CD4-positive, alpha-beta memory T cell (primary cell): ENCODE results near the gene NKAIN4. TPM values are rescaled to one million over a fixed set of nuclear protein-coding genes. Genes with fewer than 3 reads are reported as not detected.

Experiments used
- CTCF ChIA-PET: fragments of 350-600 bp; sonication (Branson Sonifier 250); formaldehyde crosslinking; loops from one replicate; lab custom pipeline; 2021; ENCODE audit warnings: inconsistent platforms; ENCODE audit not compliant: partially characterized antibody; lab: Charles Lee
- POLR2A ChIA-PET: fragments of 350-600 bp; sonication (Branson Sonifier 250); formaldehyde crosslinking; loops from one replicate; lab custom pipeline; 2021; ENCODE audit not compliant: partially characterized antibody; lab: Charles Lee
- DNase-seq, 5 donors: peaks; one replicate each; pipeline versions ENCODE4 v3.0.0 to v3.0.0-alpha.2; 2020 to 2022; ENCODE audit warnings: mixed read lengths in 1 of 5
- H3K27ac ChIP-seq: one replicate; pipeline ENCODE4 v1.7.0; 2013; ENCODE audit warnings: low read depth, low read length
- H3K27me3 ChIP-seq: 2 replicates; pipeline ENCODE4 v1.7.0; 2013; ENCODE audit warnings: mild to moderate bottlenecking, low read length, moderate library complexity; ENCODE audit not compliant: insufficient read depth
- H3K36me3 ChIP-seq: 2 replicates; pipeline ENCODE4 v1.7.0; 2013; ENCODE audit warnings: mild to moderate bottlenecking, low read length, moderate library complexity; ENCODE audit not compliant: insufficient read depth
- H3K4me1 ChIP-seq: 2 replicates; pipeline ENCODE4 v1.7.0; 2013; ENCODE audit warnings: mild to moderate bottlenecking, low read length, moderate library complexity; ENCODE audit not compliant: insufficient read depth
- H3K4me3 ChIP-seq, 2 donors: one replicate each; pipeline ENCODE4 v1.7.0; 2013; ENCODE audit warnings: low read length in 2 of 2, mild to moderate bottlenecking in 1 of 2
- H3K9me3 ChIP-seq, 2 donors: one replicate each; pipeline ENCODE4 v1.7.0; 2013; ENCODE audit warnings: low read length in 2 of 2, control low read depth in 1 of 2; ENCODE audit not compliant: control insufficient read depth in 1 of 2
- H3K27ac Mint-ChIP-seq, 7 donors: one replicate each; pipeline ENCODE4 v1.8.0; 2020 to 2021; ENCODE audit warnings: mixed read lengths in 7 of 7, mild to moderate bottlenecking in 6 of 7, inconsistent platforms in 3 of 7, moderate library complexity in 3 of 7
- H3K27me3 Mint-ChIP-seq, 2 donors: one replicate each; pipeline ENCODE4 v1.8.0; 2020 to 2021; ENCODE audit warnings: mixed read lengths in 2 of 2
- H3K36me3 Mint-ChIP-seq, 2 donors: one replicate each; pipeline ENCODE4 v1.8.0; 2020 to 2021; ENCODE audit warnings: mixed read lengths in 2 of 2, inconsistent platforms in 1 of 2, mild to moderate bottlenecking in 1 of 2
- H3K4me1 Mint-ChIP-seq, 4 donors: one replicate each; pipeline ENCODE4 v1.8.0; 2020 to 2021; ENCODE audit warnings: mixed read lengths in 4 of 4, mild to moderate bottlenecking in 1 of 4
- H3K4me3 Mint-ChIP-seq, 8 donors: one replicate each; pipeline ENCODE4 v1.8.0; 2020 to 2021; ENCODE audit warnings: mixed read lengths in 8 of 8, mild to moderate bottlenecking in 7 of 8, moderate library complexity in 6 of 8, inconsistent platforms in 3 of 8
- H3K9me3 Mint-ChIP-seq, 8 donors: one replicate each; pipeline ENCODE4 v1.8.0; 2020 to 2021; ENCODE audit warnings: mixed read lengths in 8 of 8, mild to moderate bottlenecking in 5 of 8, inconsistent platforms in 3 of 8, moderate library complexity in 1 of 8
- intact Hi-C: fragments of 100-400 bp; cut with micrococcal nuclease; formaldehyde crosslinking; loops from one replicate; pipeline ENCODE4 v1.15.1; 2023
- polyA plus RNA-seq, 2 donors: library from polyadenylated mRNA; unstranded; fragments of 300-500 nt; fragmentation: Illumina TruSeq; gene quantifications; one replicate each; pipeline ENCODE4 v1.2.3, GENCODE V29; 2021
- total RNA-seq, 2 experiments: library from RNA; stranded (reverse); gene quantifications; one replicate each; pipeline ENCODE4 v1.2.3, GENCODE V29; 2021

NKAIN4 gene
- total and polyA plus RNA-seq, 4 experiments from 2014 or later = not detected

DNA sequence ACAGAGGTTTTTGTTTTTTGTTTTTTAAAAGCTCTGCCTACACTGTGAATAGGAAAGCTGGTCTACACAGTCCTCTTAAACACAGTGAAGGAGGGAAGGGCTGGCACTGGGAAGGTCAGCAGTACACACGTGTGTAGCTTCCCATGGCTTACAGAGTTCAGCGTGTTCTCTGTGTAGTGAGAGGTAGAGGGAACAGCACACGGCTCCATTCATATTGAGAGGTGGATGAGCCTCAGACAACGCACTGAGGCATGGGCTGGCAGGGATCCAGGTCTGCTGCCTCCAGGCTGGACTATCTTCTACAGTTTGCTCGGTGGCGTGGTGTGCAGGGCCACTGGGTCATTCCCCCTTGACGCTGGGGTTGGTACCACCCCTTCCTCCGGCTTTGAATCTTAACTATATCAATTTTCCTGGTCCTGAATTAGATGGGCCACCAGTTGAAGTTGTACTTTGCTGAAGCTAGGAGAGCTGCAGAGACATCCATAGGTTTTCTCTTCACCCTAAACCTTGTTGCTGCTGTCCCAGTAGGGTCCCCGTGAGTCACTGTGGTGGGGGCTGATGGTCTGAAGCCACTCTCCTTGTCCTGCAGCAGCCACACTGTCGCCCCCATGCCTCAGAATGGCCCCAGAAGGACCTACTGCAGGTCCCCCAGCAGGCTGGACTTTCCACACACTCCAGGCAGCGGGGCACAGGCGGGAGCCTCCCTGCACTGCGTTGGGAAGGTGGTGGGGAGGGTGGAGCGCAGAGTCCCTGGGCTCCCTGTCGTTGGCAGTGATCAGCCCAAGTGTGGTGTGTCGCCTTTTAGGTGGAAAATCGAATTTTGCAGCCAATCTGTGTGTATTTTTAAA, 20.3 kb upstream of the NKAIN4 start:
- H3K27me3 Mint-ChIP-seq = no peaks in the 10 kb centered on the region
- peaks cover 30% of the 10 kb centered on the region for H3K4me1 ChIP-seq
- H3K27me3 ChIP-seq = no peaks in the 10 kb centered on the region
- peaks cover 39% of the 10 kb centered on the region for H3K36me3 ChIP-seq
- no peak overlapping the region for H3K27ac ChIP-seq
- H3K9me3 ChIP-seq = no peaks in the 10 kb centered on the region
- H3K4me1 Mint-ChIP-seq = peaks cover 16 to 41% (median 24%) of the 10 kb centered on the region in 4 donors
- no peak for DNase-seq
- no peaks in the 10 kb centered on the region for H3K9me3 Mint-ChIP-seq
- H3K36me3 Mint-ChIP-seq = peaks cover 0 to 38% of the 10 kb centered on the region in 2 donors
- no peak overlapping the region for H3K4me3 ChIP-seq
- H3K4me3 Mint-ChIP-seq = peak overlapping the region; percentile 26 to 76 (median 58)
- CTCF ChIA-PET = no interaction called here
- peak overlapping the region in 3 of 7 donors; percentile 29 to 70 (median 60) for H3K27ac Mint-ChIP-seq
- POLR2A ChIA-PET = no interaction called here
- intact Hi-C loops = no loop called here

DNA sequence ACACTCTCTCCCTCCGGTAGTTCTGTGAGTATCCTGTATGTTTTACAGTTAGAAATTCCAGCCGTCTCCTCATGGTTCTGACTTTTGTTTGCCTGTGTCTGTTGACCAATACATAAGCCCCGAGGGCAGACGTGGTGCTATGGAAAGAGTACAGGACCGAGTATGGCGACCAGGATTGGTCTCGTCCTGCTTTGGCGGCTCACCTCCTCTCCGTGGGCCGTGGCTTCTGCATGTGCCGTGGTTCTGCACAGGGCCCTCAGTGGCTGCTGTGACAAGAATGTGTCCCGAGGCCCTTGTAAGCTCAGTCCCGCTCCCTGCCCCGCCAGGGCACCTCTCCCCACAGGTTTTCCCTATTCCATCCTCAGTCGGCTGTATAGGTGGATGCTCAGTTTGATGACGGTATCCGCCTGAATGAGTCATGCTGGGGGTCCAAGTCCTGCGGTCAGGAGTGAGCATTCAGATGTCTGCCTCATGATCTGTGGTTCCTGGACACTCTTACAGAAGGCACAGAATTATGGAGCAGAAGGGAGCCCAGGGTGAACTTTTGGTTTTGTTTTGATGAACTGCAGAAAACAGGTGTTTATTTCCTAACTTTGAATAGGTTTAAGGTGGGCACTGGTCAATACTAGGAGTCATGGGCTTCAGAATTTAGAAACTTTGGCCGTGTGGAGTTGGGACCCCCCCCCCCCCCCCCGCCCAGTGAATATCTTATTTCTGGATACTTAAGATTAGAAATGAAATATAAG, 19.5 kb upstream of the NKAIN4 start:
- no peak for DNase-seq
- Histone ChIP-seq H3K4me1 (peaks cover 30% of the 10 kb centered on the region), H3K9me3 (no peaks in the 10 kb centered on the region), H3K4me3 (peak overlapping the region; percentile 68 to 84), H3K36me3 (peaks cover 31% of the 10 kb centered on the region), H3K27me3 (no peaks in the 10 kb centered on the region), H3K27ac (peak overlapping the region; percentile 76)
- Mint-ChIP-seq H3K27me3 (no peaks in the 10 kb centered on the region), H3K27ac (peak overlapping the region; percentile 85 to 94 (median 92)), H3K9me3 (no peaks in the 10 kb centered on the region), H3K36me3 (peaks cover 0 to 31% of the 10 kb centered on the region in 2 donors), H3K4me3 (peak overlapping the region; percentile 86 to 92 (median 90)), H3K4me1 (peaks cover 16 to 41% (median 24%) of the 10 kb centered on the region in 4 donors)
- intact Hi-C loops = no loop called here
- ChIA-PET POLR2A (interaction anchor here (0.9 to 1.9 kb wide), 5 partner anchors 10 to 480 kb away, joined by 5 to 15 read pairs (median 6); partner anchors contain the start of gene YTHDF1), CTCF (no interaction called here)

DNA sequence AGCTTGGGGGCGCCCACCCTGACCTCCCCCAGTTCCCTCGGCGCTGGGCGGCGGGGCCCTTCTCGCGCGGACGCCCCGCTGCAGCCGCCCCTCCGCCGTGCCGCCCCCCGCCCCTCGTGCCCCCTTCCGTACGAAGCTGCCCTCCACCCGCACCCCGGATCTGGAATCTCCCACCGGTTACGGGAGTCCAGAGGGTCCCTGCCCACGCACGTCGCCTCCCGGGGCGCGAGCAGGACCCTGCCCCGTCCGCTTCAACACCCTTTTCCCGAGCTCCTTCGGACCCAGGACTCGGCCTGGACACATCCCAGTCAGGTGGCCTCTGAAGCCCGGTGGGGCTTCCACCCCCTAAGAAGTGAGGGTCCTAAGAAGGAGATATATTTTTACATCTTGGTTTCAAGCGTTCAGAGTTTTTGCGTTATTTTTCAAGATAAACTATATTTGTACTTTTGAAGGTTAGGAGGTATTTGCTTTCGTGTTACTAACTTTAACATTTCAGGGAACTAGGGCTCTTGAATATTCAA, 18.9 kb upstream of the NKAIN4 start:
- H3K36me3 Mint-ChIP-seq = peaks cover 0 to 26% of the 10 kb centered on the region in 2 donors
- Histone ChIP-seq H3K27ac (peak overlapping the region; percentile 76), H3K4me1 (peaks cover 30% of the 10 kb centered on the region), H3K9me3 (no peaks in the 10 kb centered on the region), H3K27me3 (no peaks in the 10 kb centered on the region), H3K36me3 (peaks cover 25% of the 10 kb centered on the region), H3K4me3 (peak overlapping the region; percentile 68 to 84)
- intact Hi-C loops = no loop called here
- ChIA-PET CTCF (interaction anchor here (0.7 to 3.3 kb wide), 2 partner anchors 49 to 110 kb away, joined by 4 to 22 read pairs; no protein-coding TSS in a partner anchor), POLR2A (interaction anchor here (0.8 to 1.9 kb wide), 9 partner anchors 8 to 886 kb away, joined by 3 to 15 read pairs (median 5); partner anchors contain the start of genes RPS21 and YTHDF1)
- no peaks in the 10 kb centered on the region for H3K27me3 Mint-ChIP-seq
- peak overlapping the region; percentile 86 to 92 (median 90) for H3K4me3 Mint-ChIP-seq
- no peak for DNase-seq
- peak overlapping the region; percentile 85 to 94 (median 92) for H3K27ac Mint-ChIP-seq
- peaks cover 16 to 41% (median 24%) of the 10 kb centered on the region in 4 donors for H3K4me1 Mint-ChIP-seq
- H3K9me3 Mint-ChIP-seq = no peaks in the 10 kb centered on the region

DNA sequence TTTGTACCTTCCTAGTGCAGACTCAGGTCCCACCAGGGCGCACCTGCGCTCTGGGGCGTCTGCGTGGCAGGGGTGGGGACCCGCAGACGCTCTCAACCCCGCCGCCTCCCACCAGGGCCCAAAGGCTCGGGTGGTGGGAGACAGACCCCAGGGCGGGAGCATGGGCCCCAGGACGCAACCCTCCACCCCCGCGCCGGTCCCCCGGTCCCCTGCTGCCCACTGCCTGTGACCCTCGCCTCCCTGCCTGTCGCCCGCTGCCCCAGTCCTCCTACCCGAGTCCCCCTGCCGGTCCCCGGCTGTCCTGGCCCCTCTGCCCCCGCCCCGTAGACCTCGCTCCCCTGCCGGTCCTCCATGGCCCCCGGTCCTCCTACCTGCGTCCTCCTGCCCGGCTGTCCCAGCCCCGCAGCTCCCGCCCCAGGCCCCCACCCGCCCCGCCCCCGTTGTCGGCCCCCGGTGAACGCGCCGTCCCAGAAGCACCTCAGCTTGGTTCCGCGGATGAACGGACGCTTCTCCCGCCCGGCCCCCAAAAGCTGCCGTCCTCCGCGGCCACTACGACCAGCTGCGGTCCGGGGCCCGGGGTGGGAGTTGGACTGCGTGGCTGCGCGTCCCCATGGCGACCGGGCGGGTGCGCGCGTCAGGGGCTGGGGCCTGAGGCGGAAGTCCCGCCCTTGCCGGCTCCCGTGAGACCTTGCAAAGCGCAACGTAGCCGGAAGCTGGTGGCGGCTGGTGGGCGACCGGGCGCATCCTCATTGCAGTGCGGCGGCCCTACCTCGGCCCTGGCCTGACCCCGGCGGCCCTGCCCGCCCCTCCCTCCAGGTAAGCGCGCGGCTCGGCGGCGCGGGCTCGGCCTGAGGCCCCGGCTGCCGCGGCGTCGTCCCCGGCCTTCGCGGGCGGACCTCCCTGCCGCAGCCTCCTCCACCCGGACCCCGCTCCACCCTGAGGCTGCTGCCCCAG, 18.1 kb upstream of the NKAIN4 start, which contains the start of gene ARFGAP1:
Gene ARFGAP1, plus strand, starts transcription at position 709 of the 954 bp plus-strand sequence. CDS start 2,768 bp downstream, outside the sequence.
- ChIA-PET POLR2A (interaction anchor here (0.8 to 1.9 kb wide), 9 partner anchors 9 to 885 kb away, joined by 3 to 15 read pairs (median 5); partner anchors contain the start of genes RPS21 and YTHDF1), CTCF (interaction anchor here (0.7 to 3.3 kb wide), 2 partner anchors 49 to 110 kb away, joined by 4 to 22 read pairs; no protein-coding TSS in a partner anchor)
- peak within 1 kb of the TSS; percentile 85 to 94 (median 93) for H3K27ac Mint-ChIP-seq

DNA sequence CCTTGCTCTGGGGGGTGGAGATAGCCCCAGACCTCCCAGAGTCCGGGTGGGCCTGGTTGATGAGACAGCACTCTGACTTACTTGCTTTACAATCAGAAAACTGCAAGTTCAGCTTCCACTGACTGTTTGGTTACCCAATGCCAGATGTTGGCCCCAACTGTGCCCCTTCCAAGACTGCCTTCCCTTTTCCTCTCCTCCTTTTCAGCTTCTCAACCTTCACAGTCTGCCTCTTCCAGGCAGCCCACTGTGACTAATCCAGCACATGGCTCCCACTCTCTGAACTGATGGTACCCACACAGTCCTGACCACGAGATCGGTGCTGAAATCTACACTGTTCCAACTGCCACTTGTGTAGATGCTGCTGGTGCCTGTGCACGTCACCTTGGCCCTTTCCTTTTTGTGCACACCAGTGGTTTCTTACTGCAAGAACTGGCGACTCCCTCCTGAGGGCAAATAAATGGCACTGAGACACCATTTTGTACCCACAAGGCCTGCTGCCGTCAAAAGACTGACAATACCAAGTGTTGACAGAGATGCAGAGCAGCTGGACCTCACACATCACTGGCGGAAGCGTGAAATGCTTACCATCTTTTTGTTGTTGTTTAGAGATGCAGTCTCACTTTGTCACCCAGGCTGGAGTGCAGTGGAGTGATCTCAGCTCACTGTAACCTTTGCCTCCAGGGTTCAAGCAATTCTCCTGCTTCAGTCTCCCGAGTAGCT, 16.5 kb upstream of the NKAIN4 start:
- peaks cover 0 to 15% of the 10 kb centered on the region in 2 donors for H3K36me3 Mint-ChIP-seq
- intact Hi-C loops = no loop called here
- peak overlapping the region; percentile 7 to 91 (median 86) for H3K4me3 Mint-ChIP-seq
- POLR2A ChIA-PET = no interaction called here
- Histone ChIP-seq H3K27me3 (no peaks in the 10 kb centered on the region), H3K27ac (no peak overlapping the region), H3K4me3 (no peak overlapping the region), H3K4me1 (peaks cover 30% of the 10 kb centered on the region), H3K9me3 (no peaks in the 10 kb centered on the region), H3K36me3 (peaks cover 3% of the 10 kb centered on the region)
- H3K27ac Mint-ChIP-seq = peak overlapping the region in 3 of 7 donors; percentile 79 to 94 (median 85)
- H3K9me3 Mint-ChIP-seq = peaks cover 0 to 1% (median 0%) of the 10 kb centered on the region in 8 donors
- peaks cover 15 to 33% (median 24%) of the 10 kb centered on the region in 4 donors for H3K4me1 Mint-ChIP-seq
- DNase-seq = no peak
- CTCF ChIA-PET = interaction anchor here (3.3 kb wide), 1 partner anchor 47 kb away, joined by 22 read pairs; no protein-coding TSS in a partner anchor
- peaks cover 4 to 5% of the 10 kb centered on the region in 2 donors for H3K27me3 Mint-ChIP-seq

More for the DNA sequence above, 18.1 kb upstream of the NKAIN4 start, which contains the start of gene ARFGAP1:
- peaks cover 17% of the 10 kb centered on the region for H3K36me3 ChIP-seq
- DNase-seq = peak; percentile 84 to 89 (median 87)
- Mint-ChIP-seq H3K4me3 (peak within 1 kb of the TSS; percentile 88 to 92 (median 91)), H3K9me3 (no peaks in the 10 kb centered on the region), H3K36me3 (peaks cover 0 to 23% of the 10 kb centered on the region in 2 donors), H3K27me3 (peaks cover 1 to 4% of the 10 kb centered on the region in 2 donors), H3K4me1 (peaks cover 16 to 41% (median 24%) of the 10 kb centered on the region in 4 donors)
- intact Hi-C loops = loop anchor here (1.0 kb wide), 1 partner anchor 56 kb away; the partner anchor contains the start of gene YTHDF1
- H3K9me3 ChIP-seq = no peaks in the 10 kb centered on the region
- peak within 1 kb of the TSS; percentile 76 for H3K27ac ChIP-seq
- peak within 1 kb of the TSS; percentile 68 to 84 for H3K4me3 ChIP-seq
- H3K27me3 ChIP-seq = no peaks in the 10 kb centered on the region
- peaks cover 30% of the 10 kb centered on the region for H3K4me1 ChIP-seq
